GM23338 (cell line): Measurements from ENCODE around the gene CCSER2. TPM values are rescaled to one million over a fixed set of nuclear protein-coding genes. Genes with fewer than 3 reads are reported as not detected.
A peak's percentile ranks its signal among the peaks of the same experiment; 100 is the strongest.

Experiments
- ATAC-seq: fragments of 200-7000 bp; cut with Tn5 transposase; 3 replicates; pipeline ENCODE4 v1.9.1; 2020
- DNase-seq: peaks from one replicate; pipeline ENCODE4 v3.0.0-alpha.2; 2015; ENCODE audit warnings: low spot score
- H2AFZ ChIP-seq: fragments of 200-600 bp; sonication (generic); 2 replicates; pipeline ENCODE4 v1.8.0; 2016; ENCODE audit warnings: antibody characterized with exemption, mild to moderate bottlenecking, moderate library complexity
- H3F3A ChIP-seq: fragments of 200-600 bp; sonication (generic); replicated peaks from 2 replicates; pipeline ENCODE4 v1.8.0; 2017; ENCODE audit warnings: antibody characterized with exemption, mixed run types, low read depth
- H3K27ac ChIP-seq: fragments of 200-600 bp; sonication (generic); 2 replicates; pipeline ENCODE4 v1.6.1; 2016; ENCODE audit warnings: low read depth
- H3K27me3 ChIP-seq: fragments of 200-600 bp; sonication (generic); 2 replicates; pipeline ENCODE4 v1.8.0; 2016; ENCODE audit warnings: mild to moderate bottlenecking, mixed run types, moderate library complexity; ENCODE audit not compliant: insufficient read depth
- H3K36me3 ChIP-seq: fragments of 200-600 bp; sonication (generic); 2 replicates; pipeline ENCODE4 v1.8.0; 2016; ENCODE audit warnings: mild to moderate bottlenecking; ENCODE audit not compliant: insufficient read depth
- H3K4me1 ChIP-seq: fragments of 200-600 bp; sonication (generic); 2 replicates; pipeline ENCODE4 v1.8.0; 2016; ENCODE audit warnings: mild to moderate bottlenecking, moderate library complexity; ENCODE audit not compliant: insufficient read depth
- H3K4me2 ChIP-seq: fragments of 200-600 bp; sonication (generic); 2 replicates; pipeline ENCODE4 v1.7.1; 2017; ENCODE audit warnings: mixed run types
- H3K4me3 ChIP-seq: fragments of 200-600 bp; sonication (generic); 2 replicates; pipeline ENCODE4 v1.6.1; 2016; ENCODE audit warnings: mixed run types
- H3K79me2 ChIP-seq: fragments of 200-600 bp; sonication (generic); replicated peaks from 2 replicates; pipeline ENCODE4 v1.8.0; 2017; ENCODE audit warnings: mild to moderate bottlenecking; ENCODE audit not compliant: insufficient read depth
- H3K9me2 ChIP-seq: fragments of 200-600 bp; sonication (generic); 2 replicates; pipeline ENCODE4 v1.8.0; 2017; ENCODE audit not compliant: insufficient read depth
- H4K20me1 ChIP-seq: fragments of 200-600 bp; sonication (generic); replicated peaks from 2 replicates; pipeline ENCODE4 v1.8.0; 2017; ENCODE audit warnings: mild to moderate bottlenecking; ENCODE audit not compliant: insufficient read depth
- H3K27ac Mint-ChIP-seq: 2 replicates; pipeline ENCODE4 v1.8.0; 2020; ENCODE audit warnings: inconsistent platforms, mild to moderate bottlenecking, moderate library complexity, mixed read lengths
- H3K27me3 Mint-ChIP-seq: 3 replicates; pipeline ENCODE4 v1.8.0; 2022; ENCODE audit warnings: low read depth, mild to moderate bottlenecking, moderate library complexity, mixed read lengths, inconsistent platforms; ENCODE audit not compliant: insufficient read depth, poor library complexity
- H3K36me3 Mint-ChIP-seq: 3 replicates; pipeline ENCODE4 v1.8.0; 2021; ENCODE audit warnings: low read depth, mild to moderate bottlenecking, inconsistent platforms, moderate library complexity, mixed read lengths
- H3K4me1 Mint-ChIP-seq: 3 replicates; pipeline ENCODE4 v1.8.0; 2020; ENCODE audit warnings: mild to moderate bottlenecking, inconsistent platforms, mixed read lengths
- H3K4me3 Mint-ChIP-seq: 3 replicates; pipeline ENCODE4 v1.8.0; 2021; ENCODE audit warnings: moderate library complexity, mild to moderate bottlenecking, inconsistent platforms, mixed read lengths
- H3K9me3 Mint-ChIP-seq: 3 replicates; pipeline ENCODE4 v1.8.0; 2020; ENCODE audit warnings: moderate library complexity, mild to moderate bottlenecking, inconsistent platforms, mixed read lengths
- CREB1 ChIP-seq: fragments of 250-450 bp; sonication (Bioruptor Pico); IDR thresholded peaks from 2 replicates; pipeline ENCODE4 v1.5.0; 2020; ENCODE audit warnings: low read depth, mild to moderate bottlenecking, moderate library complexity
- CTCF ChIP-seq, 2 experiments: fragments of 200-600 bp in 1 of 2; sonication (generic) in 1 of 2; conservative IDR thresholded peaks; 2 replicates each; pipeline versions ENCODE4 v1.5.1 to v1.6.1; 2016 to 2017; ENCODE audit warnings: antibody characterized with exemption in 2 of 2, low read depth in 2 of 2, mild to moderate bottlenecking in 2 of 2, moderate library complexity in 1 of 2
- ETS1 ChIP-seq: IDR thresholded peaks from 2 replicates; pipeline ENCODE4 v1.6.1; 2016; ENCODE audit warnings: antibody characterized with exemption
- EZH2 ChIP-seq: fragments of 200-600 bp; sonication (generic); IDR thresholded peaks from one replicate; pipeline ENCODE4 v1.8.0; 2017; ENCODE audit warnings: antibody characterized with exemption, mild to moderate bottlenecking, low read depth; ENCODE audit not compliant: unreplicated experiment
- EZH2phosphoT487 ChIP-seq: fragments of 200-600 bp; sonication (generic); IDR thresholded peaks from one replicate; pipeline ENCODE4 v1.8.1; 2018; ENCODE audit warnings: antibody characterized with exemption; ENCODE audit not compliant: unreplicated experiment
- NANOG ChIP-seq: IDR thresholded peaks from 2 replicates; pipeline ENCODE4 v1.6.1; 2016; ENCODE audit warnings: antibody characterized with exemption, borderline replicate concordance
- POLR2AphosphoS5 ChIP-seq: IDR thresholded peaks from 2 replicates; pipeline ENCODE4 v1.6.1; 2016; ENCODE audit warnings: antibody characterized with exemption, low read depth
- REST ChIP-seq: IDR thresholded peaks from one replicate; pipeline ENCODE4 v1.6.1; 2018; ENCODE audit warnings: antibody characterized with exemption; ENCODE audit not compliant: unreplicated experiment
- STAT1 ChIP-seq: IDR thresholded peaks from one replicate; pipeline ENCODE4 v1.6.1; 2016; ENCODE audit warnings: antibody characterized with exemption; ENCODE audit not compliant: unreplicated experiment
- ZNF114 ChIP-seq: fragments of 250-450 bp; sonication (Bioruptor Pico); IDR thresholded peaks from 2 replicates; pipeline ENCODE4 v1.5.0; 2020; ENCODE audit warnings: mild to moderate bottlenecking, moderate library complexity
- polyA plus RNA-seq: library from polyadenylated mRNA; unstranded; fragments of >200 nt; fragmentation: Nextera tagmentation; extraction: Ambion mirVana; gene quantifications from 2 replicates; pipeline ENCODE4 v1.2.1, GENCODE V29; 2016
- total RNA-seq: library from RNA; depleted of rRNA; stranded (reverse); fragments of >200 nt; shearing (Covaris generic); gene quantifications from 2 replicates; pipeline ENCODE4 v1.2.3, GENCODE V29; 2014

Gene CCSER2
- total and polyA plus RNA-seq, 2 experiments from 2014 or later, result 30.6 to 37.2 TPM

- TF ChIP-seq REST (no peak), CREB1 (CRISPR knock-in tag) (no peak), EZH2phosphoT487 (no peak), EZH2 (no peak), CTCF (conservative IDR thresholded peaks at IDR 0.05; ENCODE audit: low read depth in 2 of 2) (no peak), POLR2AphosphoS5 (no peak), NANOG (no peak)
Observed at GRCh38 chr10:84395581-84395980, 67.2 kb downstream of the CCSER2 start (continued).

- Histone ChIP-seq H3F3A (no peaks in the 10 kb centered on the region), H3K4me1 (peaks cover 19% of the 10 kb centered on the region; the same call in 1 of the 2 replicates), H3K4me3 (no peak overlapping the region), H3K4me2 (peak overlapping the region; percentile 22), H3K36me3 (no peaks in the 10 kb centered on the region), H3K27me3 (no peaks in the 10 kb centered on the region), H3K79me2 (peaks cover 43% of the 10 kb centered on the region), H2AFZ (no peak overlapping the region), H3K27ac (no peak overlapping the region), H3K9me2 (no peaks in the 10 kb centered on the region), H4K20me1 (no peaks in the 10 kb centered on the region; the same call in 1 of the 2 replicates)
- H3K27me3 Mint-ChIP-seq, result no peaks in the 10 kb centered on the region
- DNase-seq (peak; percentile 12), ATAC-seq (peak; percentile 34; the same call in 1 of the 3 replicates)
- peaks cover 22% of the 10 kb centered on the region for H3K9me3 Mint-ChIP-seq
- peaks cover 31% of the 10 kb centered on the region for H3K36me3 Mint-ChIP-seq
- H3K4me1 Mint-ChIP-seq, result peaks cover 16% of the 10 kb centered on the region
- no peak overlapping the region for H3K27ac Mint-ChIP-seq
- no peak overlapping the region for H3K4me3 Mint-ChIP-seq
- TF ChIP-seq STAT1, result no peak
- TF ChIP-seq CREB1 (CRISPR knock-in tag), result no peak
- TF ChIP-seq EZH2, result no peak
- no peak for TF ChIP-seq ZNF114
Observed at GRCh38 chr10:84397735-84398144, 69.4 kb downstream of the CCSER2 start.

- H2AFZ ChIP-seq, result no peak overlapping the region
- Mint-ChIP-seq H3K4me1 (peaks cover 16% of the 10 kb centered on the region), H3K27ac (no peak overlapping the region), H3K36me3 (peaks cover 31% of the 10 kb centered on the region), H3K27me3 (no peaks in the 10 kb centered on the region), H3K4me3 (no peak overlapping the region), H3K9me3 (peaks cover 22% of the 10 kb centered on the region)
- no peaks in the 10 kb centered on the region for H3K9me2 ChIP-seq
- no peaks in the 10 kb centered on the region for H3F3A ChIP-seq
- TF ChIP-seq CTCF (conservative IDR thresholded peaks at IDR 0.05; ENCODE audit: low read depth in 2 of 2) (no peak), POLR2AphosphoS5 (no peak), ETS1 (no peak), CREB1 (CRISPR knock-in tag) (no peak)
- no peak overlapping the region for H3K4me2 ChIP-seq
- no peaks in the 10 kb centered on the region for H3K27me3 ChIP-seq
- no peaks in the 10 kb centered on the region; the same call in 1 of the 2 replicates for H4K20me1 ChIP-seq
- H3K36me3 ChIP-seq, result no peaks in the 10 kb centered on the region
- peaks cover 19% of the 10 kb centered on the region; the same call in 1 of the 2 replicates for H3K4me1 ChIP-seq
- no peak for ATAC-seq
- no peak overlapping the region for H3K27ac ChIP-seq
- no peak for DNase-seq
- H3K4me3 ChIP-seq, result no peak overlapping the region
- peaks cover 37% of the 10 kb centered on the region for H3K79me2 ChIP-seq
Observed at GRCh38 chr10:84398696-84399095, 70.3 kb downstream of the CCSER2 start.
